Activated CD8-positive, alpha-beta memory T cell treated with anti-CD3 and anti-CD28 coated beads for 1 hour (primary cell): ENCODE data around the gene TMEM238L.
"Not testable (repeated sequence)": the region's sequence is repeated elsewhere in the genome, so short reads cannot be mapped to it uniquely, and the experiment has no call there.

Source experiments
- DNase-seq, 2 donors: peaks; one replicate each; pipeline ENCODE4 v3.0.0-alpha.2; 2020; ENCODE audit warnings: low read depth in 1 of 2; ENCODE audit errors: extremely low read depth in 1 of 2

The TMEM238L gene

GRCh38 chr17:10803830-10804475 is at the start of gene TMEM238L:
Gene TMEM238L (minus strand): TSS chr17:10804099. CDS start chr17:10803963, 136 bp downstream.
- DNase-seq, result no peak

GRCh38 chr17:10846636-10847035 is 42.7 kb upstream of the TMEM238L start:
- DNase-seq, result not testable (repeated sequence)

- DNase-seq, result no peak
Observed at GRCh38 chr17:10845388-10845751, 41.5 kb upstream of the TMEM238L start.

GRCh38 chr17:10844621-10845387 is 40.9 kb upstream of the TMEM238L start:
- DNase-seq, result peak; percentile 19 to 56

- DNase-seq, result no peak
Observed at GRCh38 chr17:10843811-10844210, 39.9 kb upstream of the TMEM238L start.

GRCh38 chr17:10842658-10843057 is 38.8 kb upstream of the TMEM238L start:
- no peak for DNase-seq

- no peak for DNase-seq
Observed at GRCh38 chr17:10838682-10839081, 34.8 kb upstream of the TMEM238L start.

- no peak for DNase-seq
Observed at GRCh38 chr17:10837921-10838320, 34.0 kb upstream of the TMEM238L start, which contains the start of gene PIRT. Gene PIRT (minus strand): TSS chr17:10838087. CDS start chr17:10825645, 12,442 bp downstream.

GRCh38 chr17:10836966-10837590 is 33.2 kb upstream of the TMEM238L start:
- no peak for DNase-seq

GRCh38 chr17:10836145-10836544 is 32.2 kb upstream of the TMEM238L start:
- no peak for DNase-seq

GRCh38 chr17:10831696-10832095 is 27.8 kb upstream of the TMEM238L start:
- no peak for DNase-seq

GRCh38 chr17:10827898-10828552 is 24.1 kb upstream of the TMEM238L start:
- no peak for DNase-seq

- no peak for DNase-seq
Observed at GRCh38 chr17:10824874-10825273, 21.0 kb upstream of the TMEM238L start.

- no peak for DNase-seq
Observed at GRCh38 chr17:10821770-10822169, 17.9 kb upstream of the TMEM238L start.

- no peak for DNase-seq
Observed at GRCh38 chr17:10821054-10821453, 17.2 kb upstream of the TMEM238L start.

GRCh38 chr17:10815319-10815718 is 11.4 kb upstream of the TMEM238L start:
- DNase-seq, result no peak

- no peak for DNase-seq
Observed at GRCh38 chr17:10814075-10814474, 10.2 kb upstream of the TMEM238L start.

GRCh38 chr17:10812674-10813073 is 8.8 kb upstream of the TMEM238L start:
- no peak for DNase-seq

GRCh38 chr17:10809605-10810004 is 5.7 kb upstream of the TMEM238L start:
- no peak for DNase-seq

- DNase-seq, result no peak
Observed at GRCh38 chr17:10807704-10808128, 3.8 kb upstream of the TMEM238L start.

GRCh38 chr17:10806545-10807262 is 2.8 kb upstream of the TMEM238L start:
- DNase-seq, result no peak
